Thyroid gland (tissue), 4 donors: Measurements from ENCODE around the gene ITGA1.

ENCODE experiments used
- POLR2A ChIP-seq, 2 donors: fragments of 450-650 bp; IDR thresholded peaks; one replicate each; pipeline ENCODE4 v1.6.1; 2017; ENCODE audit warnings: antibody characterized with exemption in 2 of 2, mild to moderate bottlenecking in 2 of 2, moderate library complexity in 1 of 2
- TF ChIP-seq, protein P1 (sequence below), 6 experiments: fragments of 200-600 bp in 3 of 6; fragments of 450-650 bp in 3 of 6; sonication (generic) in 3 of 6; IDR thresholded peaks; one replicate each; pipeline ENCODE4 v1.5.1; 2016 to 2019; ENCODE audit warnings: antibody characterized with exemption in 6 of 6, mild to moderate bottlenecking in 2 of 6, inconsistent platforms in 1 of 6, moderate library complexity in 1 of 6

DNA sequence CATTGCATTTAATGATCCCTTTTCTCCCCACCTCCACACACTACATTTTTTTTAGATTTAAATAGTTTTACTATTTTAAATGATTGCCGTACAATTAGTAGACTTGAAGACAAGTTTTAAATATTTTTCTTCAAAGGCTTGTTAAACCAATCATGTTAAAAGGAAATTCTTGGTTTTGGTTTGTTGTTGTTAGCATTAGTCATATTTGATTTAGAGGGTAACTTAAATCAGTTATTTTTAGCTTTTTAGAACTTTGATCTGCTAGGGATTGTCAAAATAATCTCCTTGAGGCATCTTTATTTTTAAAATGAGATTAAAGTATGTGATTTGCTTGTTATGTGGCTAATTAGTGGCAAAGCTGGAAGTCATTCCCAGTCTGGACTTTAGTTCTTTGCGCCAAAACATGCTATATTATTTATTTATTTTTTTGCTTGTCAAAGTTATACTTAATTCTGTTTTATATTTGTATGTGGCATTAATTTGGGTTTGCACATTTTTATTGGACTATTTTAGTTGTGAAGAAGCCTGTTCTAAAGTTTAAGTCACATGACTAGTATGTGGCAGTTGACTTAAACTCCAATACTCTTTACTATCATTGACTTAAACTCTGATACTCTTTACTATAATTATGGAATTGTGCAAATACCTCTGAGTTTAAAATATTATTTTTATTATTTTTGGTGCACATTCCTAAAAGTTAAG is 14.7 kb downstream of the ITGA1 start:
- TF ChIP-seq, protein P1, sequence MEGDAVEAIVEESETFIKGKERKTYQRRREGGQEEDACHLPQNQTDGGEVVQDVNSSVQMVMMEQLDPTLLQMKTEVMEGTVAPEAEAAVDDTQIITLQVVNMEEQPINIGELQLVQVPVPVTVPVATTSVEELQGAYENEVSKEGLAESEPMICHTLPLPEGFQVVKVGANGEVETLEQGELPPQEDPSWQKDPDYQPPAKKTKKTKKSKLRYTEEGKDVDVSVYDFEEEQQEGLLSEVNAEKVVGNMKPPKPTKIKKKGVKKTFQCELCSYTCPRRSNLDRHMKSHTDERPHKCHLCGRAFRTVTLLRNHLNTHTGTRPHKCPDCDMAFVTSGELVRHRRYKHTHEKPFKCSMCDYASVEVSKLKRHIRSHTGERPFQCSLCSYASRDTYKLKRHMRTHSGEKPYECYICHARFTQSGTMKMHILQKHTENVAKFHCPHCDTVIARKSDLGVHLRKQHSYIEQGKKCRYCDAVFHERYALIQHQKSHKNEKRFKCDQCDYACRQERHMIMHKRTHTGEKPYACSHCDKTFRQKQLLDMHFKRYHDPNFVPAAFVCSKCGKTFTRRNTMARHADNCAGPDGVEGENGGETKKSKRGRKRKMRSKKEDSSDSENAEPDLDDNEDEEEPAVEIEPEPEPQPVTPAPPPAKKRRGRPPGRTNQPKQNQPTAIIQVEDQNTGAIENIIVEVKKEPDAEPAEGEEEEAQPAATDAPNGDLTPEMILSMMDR (IDR thresholded peaks at IDR 0.05), result no peak
- TF ChIP-seq POLR2A (IDR thresholded peaks at IDR 0.05), result no peak
